OCI-LY3 (cell line): Measurements from ENCODE around the gene CMSS1.

Source experiments
- H2AFZ ChIP-seq: fragments of 200-600, 300-600 bp; shearing (Covaris generic); 2 replicates; pipeline ENCODE4 v1.6.0; 2014; ENCODE audit warnings: antibody characterized with exemption, low read depth, low read length
- H3K27ac ChIP-seq: fragments of 200-600, 300-600 bp; sonication (generic); 2 replicates; pipeline ENCODE4 v1.5.1; 2014; ENCODE audit warnings: mild to moderate bottlenecking, low read length, moderate library complexity, mixed read lengths
- H3K27me3 ChIP-seq: fragments of 200-600, 300-600 bp; sonication (generic); 2 replicates; pipeline ENCODE4 v1.6.1; 2014; ENCODE audit warnings: low read depth, low read length, mixed read lengths
- H3K36me3 ChIP-seq: fragments of 200-600, 300-600 bp; sonication (generic); replicated peaks from 2 replicates; pipeline ENCODE3; 2014; ENCODE audit warnings: low read depth, low read length, mixed read lengths
- H3K4me1 ChIP-seq: fragments of 300-600, 200-600 bp; sonication (generic); 2 replicates; pipeline ENCODE4 v1.6.1; 2014; ENCODE audit warnings: low read length, mixed read lengths
- H3K4me2 ChIP-seq: fragments of 200-600, 300-600 bp; sonication (generic); 2 replicates; pipeline ENCODE4 v1.6.1; 2014; ENCODE audit warnings: low read length, mixed read lengths
- H3K4me3 ChIP-seq: fragments of 300-600, 200-600 bp; sonication (generic); 2 replicates; pipeline ENCODE4 v1.5.1; 2014; ENCODE audit warnings: antibody characterized with exemption, mild to moderate bottlenecking, low read length, moderate library complexity
- H3K79me2 ChIP-seq: fragments of 300-600, 200-600 bp; shearing (Covaris generic); 2 replicates; pipeline ENCODE4 v1.6.1; 2014; ENCODE audit warnings: mild to moderate bottlenecking, low read length, mixed read lengths
- H3K9ac ChIP-seq: fragments of 300-600, 200-600 bp; shearing (Covaris generic); 2 replicates; pipeline ENCODE4 v1.6.0; 2014; ENCODE audit warnings: mild to moderate bottlenecking, low read length, moderate library complexity
- H3K9me3 ChIP-seq: fragments of 200-600, 300-600 bp; shearing (Covaris generic); 2 replicates; pipeline ENCODE4 v1.6.1; 2014; ENCODE audit warnings: low read length, mixed read lengths; ENCODE audit not compliant: insufficient read depth
- H4K20me1 ChIP-seq: fragments of 200-600, 300-600 bp; sonication (generic); 2 replicates; pipeline ENCODE4 v1.6.1; 2016; ENCODE audit warnings: low read length, mixed read lengths; ENCODE audit not compliant: insufficient read depth
- EZH2phosphoT487 ChIP-seq: fragments of 200-600 bp; shearing (Covaris generic); IDR thresholded peaks from 2 replicates; pipeline ENCODE4 v1.6.1; 2018; ENCODE audit warnings: antibody characterized with exemption, mixed run types, low read depth
- TF ChIP-seq, protein P1 (sequence below): fragments of 200-600, 300-600 bp; sonication (generic); IDR thresholded peaks from 2 replicates; pipeline ENCODE4 v1.5.1; 2014; ENCODE audit warnings: antibody characterized with exemption, low read length, low read depth

The CMSS1 gene

DNA sequence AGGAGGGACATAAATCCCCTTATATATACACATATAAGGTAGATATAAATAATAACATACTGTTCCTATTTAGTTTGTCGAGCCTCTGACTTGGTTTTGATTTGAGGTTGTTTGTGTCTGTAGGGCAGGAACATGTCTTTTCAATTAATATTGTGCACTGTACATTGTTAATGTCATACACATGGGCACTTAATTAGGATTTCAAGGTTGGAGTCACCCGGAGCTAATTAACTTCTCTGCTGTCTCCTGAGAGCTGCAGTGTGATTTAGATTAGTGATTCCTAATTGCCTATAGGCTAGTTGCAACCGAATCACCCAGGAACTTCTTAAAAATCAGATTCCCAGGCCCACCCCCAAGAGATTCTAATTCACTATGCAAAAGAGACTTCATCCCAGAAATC lies 347.1 kb downstream of the CMSS1 start:
- no peak for TF ChIP-seq EZH2phosphoT487
- TF ChIP-seq, protein P1, sequence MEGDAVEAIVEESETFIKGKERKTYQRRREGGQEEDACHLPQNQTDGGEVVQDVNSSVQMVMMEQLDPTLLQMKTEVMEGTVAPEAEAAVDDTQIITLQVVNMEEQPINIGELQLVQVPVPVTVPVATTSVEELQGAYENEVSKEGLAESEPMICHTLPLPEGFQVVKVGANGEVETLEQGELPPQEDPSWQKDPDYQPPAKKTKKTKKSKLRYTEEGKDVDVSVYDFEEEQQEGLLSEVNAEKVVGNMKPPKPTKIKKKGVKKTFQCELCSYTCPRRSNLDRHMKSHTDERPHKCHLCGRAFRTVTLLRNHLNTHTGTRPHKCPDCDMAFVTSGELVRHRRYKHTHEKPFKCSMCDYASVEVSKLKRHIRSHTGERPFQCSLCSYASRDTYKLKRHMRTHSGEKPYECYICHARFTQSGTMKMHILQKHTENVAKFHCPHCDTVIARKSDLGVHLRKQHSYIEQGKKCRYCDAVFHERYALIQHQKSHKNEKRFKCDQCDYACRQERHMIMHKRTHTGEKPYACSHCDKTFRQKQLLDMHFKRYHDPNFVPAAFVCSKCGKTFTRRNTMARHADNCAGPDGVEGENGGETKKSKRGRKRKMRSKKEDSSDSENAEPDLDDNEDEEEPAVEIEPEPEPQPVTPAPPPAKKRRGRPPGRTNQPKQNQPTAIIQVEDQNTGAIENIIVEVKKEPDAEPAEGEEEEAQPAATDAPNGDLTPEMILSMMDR, result no peak
- H3K27ac ChIP-seq, result no peak overlapping the region
- H3K4me3 ChIP-seq, result no peak overlapping the region
- no peak overlapping the region for H3K9ac ChIP-seq
- peaks cover 5% of the 10 kb centered on the region for H3K36me3 ChIP-seq
- H3K27me3 ChIP-seq, result no peaks in the 10 kb centered on the region
- H3K79me2 ChIP-seq, result no peaks in the 10 kb centered on the region
- H2AFZ ChIP-seq, result no peak overlapping the region
- no peaks in the 10 kb centered on the region for H3K4me1 ChIP-seq
- no peaks in the 10 kb centered on the region for H4K20me1 ChIP-seq
- H3K9me3 ChIP-seq, result no peaks in the 10 kb centered on the region
- H3K4me2 ChIP-seq, result no peak overlapping the region

DNA sequence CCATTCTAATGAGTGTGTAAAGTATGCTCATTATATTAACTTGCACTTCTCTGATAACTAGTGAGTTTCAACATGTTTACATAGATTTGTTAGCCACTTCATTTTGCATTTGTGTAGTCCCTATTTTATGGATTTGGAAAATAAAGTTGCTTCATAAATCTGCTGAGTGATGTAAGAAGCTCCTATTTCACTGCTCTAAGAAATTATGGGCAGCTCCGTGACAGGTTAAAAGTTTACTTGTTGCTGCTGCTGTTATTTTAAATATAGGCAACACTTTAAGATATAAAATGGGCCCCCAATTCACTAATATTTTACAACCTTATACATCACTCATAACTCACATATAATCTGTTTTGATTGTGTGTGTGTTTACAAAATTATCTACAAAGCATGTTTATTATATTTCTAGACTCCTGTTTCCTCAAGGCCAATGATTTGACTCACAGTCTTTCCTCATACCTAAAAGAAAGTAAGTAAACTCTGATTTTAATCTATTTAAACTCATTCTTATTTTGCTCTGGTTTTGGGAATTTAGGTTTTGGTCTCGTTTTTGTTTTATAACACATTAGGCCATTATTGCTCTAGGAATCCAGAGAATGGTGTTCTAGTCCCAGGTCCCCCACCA lies 348.4 kb downstream of the CMSS1 start:
- H3K4me3 ChIP-seq, result no peak overlapping the region
- no peak for TF ChIP-seq EZH2phosphoT487
- TF ChIP-seq, protein P1, result no peak
- no peak overlapping the region for H3K4me2 ChIP-seq
- no peaks in the 10 kb centered on the region for H3K4me1 ChIP-seq
- no peak overlapping the region for H2AFZ ChIP-seq
- H3K27ac ChIP-seq, result no peak overlapping the region
- peaks cover 5% of the 10 kb centered on the region for H3K36me3 ChIP-seq
- no peaks in the 10 kb centered on the region for H3K27me3 ChIP-seq
- H3K9me3 ChIP-seq, result no peaks in the 10 kb centered on the region
- H3K79me2 ChIP-seq, result no peaks in the 10 kb centered on the region
- no peaks in the 10 kb centered on the region for H4K20me1 ChIP-seq
- H3K9ac ChIP-seq, result no peak overlapping the region

DNA sequence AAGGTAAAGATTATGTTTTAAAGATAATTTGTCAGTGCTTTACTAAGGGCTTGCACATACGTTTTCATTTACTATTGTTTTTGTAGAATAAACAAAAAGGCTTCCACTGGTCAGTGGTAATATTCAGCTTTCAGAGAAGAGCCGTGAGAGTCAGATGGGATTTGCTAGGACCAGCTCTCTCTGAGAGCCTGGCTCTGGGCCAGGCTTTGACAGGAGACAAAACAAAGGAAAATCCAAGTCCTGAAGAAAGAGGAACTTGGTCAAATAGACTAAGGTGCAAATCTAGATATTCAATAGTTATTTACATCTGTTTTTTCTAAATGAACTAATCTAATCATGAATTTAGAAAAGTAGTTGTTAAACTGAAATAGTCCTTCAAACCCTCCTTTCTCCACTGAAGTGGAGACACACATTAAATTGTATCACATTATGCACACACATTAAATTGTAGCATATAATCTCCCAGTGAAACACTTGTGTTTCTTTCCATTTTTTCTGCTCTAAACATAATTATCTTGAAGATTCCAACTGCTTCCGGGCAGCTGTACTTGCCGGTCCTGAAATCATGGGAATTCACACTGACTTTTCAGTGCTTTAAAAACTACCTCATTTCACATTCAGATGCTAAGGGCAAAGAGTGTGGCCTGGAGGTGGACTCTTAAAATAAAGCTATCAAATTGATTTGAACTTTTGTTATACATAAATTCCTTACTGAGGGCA lies 351.7 kb downstream of the CMSS1 start:
- no peaks in the 10 kb centered on the region for H3K79me2 ChIP-seq
- no peak overlapping the region for H2AFZ ChIP-seq
- no peak overlapping the region for H3K4me3 ChIP-seq
- H3K9ac ChIP-seq, result no peak overlapping the region
- TF ChIP-seq EZH2phosphoT487, result no peak
- TF ChIP-seq, protein P1, result no peak
- no peaks in the 10 kb centered on the region for H3K9me3 ChIP-seq
- H3K4me2 ChIP-seq, result no peak overlapping the region
- H3K27me3 ChIP-seq, result no peaks in the 10 kb centered on the region
- no peaks in the 10 kb centered on the region for H4K20me1 ChIP-seq
- H3K36me3 ChIP-seq, result peaks cover 5% of the 10 kb centered on the region
- H3K4me1 ChIP-seq, result no peaks in the 10 kb centered on the region
- H3K27ac ChIP-seq, result no peak overlapping the region

DNA sequence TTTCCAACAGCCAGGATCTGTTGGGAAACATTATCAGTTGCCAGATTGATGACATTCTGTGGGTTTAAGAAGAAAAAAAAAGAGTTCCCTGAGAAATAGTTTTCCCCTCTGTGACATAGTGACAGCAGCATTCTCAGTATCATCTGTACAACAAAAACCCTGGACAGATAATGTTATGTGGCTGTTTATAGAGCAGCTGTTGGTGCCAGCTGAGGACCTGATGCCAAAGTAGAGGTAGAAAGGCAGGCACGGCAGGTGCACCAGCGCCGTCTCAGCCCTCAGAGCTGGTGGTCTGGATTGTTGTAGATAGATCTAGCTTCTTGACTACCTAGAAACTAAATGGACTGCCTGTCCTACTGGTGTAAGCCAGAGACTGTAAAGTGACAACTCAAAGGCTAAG lies 352.8 kb downstream of the CMSS1 start:
- Histone ChIP-seq H3K36me3 (peaks cover 5% of the 10 kb centered on the region), H3K27me3 (no peaks in the 10 kb centered on the region), H3K4me2 (no peak overlapping the region), H3K9me3 (no peaks in the 10 kb centered on the region), H4K20me1 (no peaks in the 10 kb centered on the region), H2AFZ (no peak overlapping the region), H3K9ac (no peak overlapping the region), H3K4me3 (no peak overlapping the region), H3K27ac (no peak overlapping the region), H3K4me1 (no peaks in the 10 kb centered on the region), H3K79me2 (no peaks in the 10 kb centered on the region)
- TF ChIP-seq, protein P1, result no peak
- TF ChIP-seq EZH2phosphoT487, result no peak
